OCI-LY3 (cell line): Measurements from ENCODE around the gene TAC3.

Source experiments
- CTCF ChIP-seq: fragments of 200-600, 300-600 bp; sonication (generic); IDR thresholded peaks from 2 replicates; pipeline ENCODE4 v1.5.1; 2014; ENCODE audit warnings: antibody characterized with exemption, low read length, low read depth
- EZH2phosphoT487 ChIP-seq: fragments of 200-600 bp; shearing (Covaris generic); IDR thresholded peaks from 2 replicates; pipeline ENCODE4 v1.6.1; 2018; ENCODE audit warnings: antibody characterized with exemption, mixed run types, low read depth

DNA sequence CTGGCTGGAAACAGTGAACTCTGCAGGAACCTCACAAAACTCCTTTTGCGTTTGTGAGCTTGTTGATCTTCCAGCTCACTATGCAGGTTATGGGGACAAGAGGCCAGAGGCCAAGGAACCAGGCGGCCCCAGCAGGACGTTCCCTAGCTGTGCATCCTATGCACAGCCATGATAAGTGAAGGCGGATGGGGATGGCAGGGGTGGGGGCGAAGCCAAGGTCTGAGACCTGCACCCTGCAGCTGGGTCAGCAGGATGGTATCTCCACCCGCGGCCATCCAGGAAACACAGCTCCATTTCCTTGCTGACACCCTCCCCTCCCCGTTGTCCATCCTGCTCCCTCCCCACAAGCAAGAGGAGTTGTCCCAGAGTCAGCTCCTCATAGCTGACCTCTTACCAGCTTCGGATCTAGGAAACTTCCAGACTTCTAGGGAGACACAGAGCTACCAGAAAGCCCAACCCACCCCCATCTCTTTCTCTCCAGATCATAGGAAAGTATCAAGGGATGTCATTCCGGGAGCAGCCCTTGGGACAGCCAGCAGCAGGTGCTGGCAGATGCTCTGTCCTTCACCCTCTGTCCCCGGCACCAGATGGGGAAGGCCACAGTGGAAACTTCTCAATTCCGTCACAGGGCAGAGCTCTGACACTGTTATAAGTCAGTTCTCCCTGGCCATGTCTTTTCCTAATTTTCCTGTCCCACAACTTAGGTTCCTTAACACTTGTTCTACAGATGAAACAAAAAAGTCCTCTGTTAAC lies 19.4 kb downstream of the TAC3 start:
- TF ChIP-seq CTCF (no peak), EZH2phosphoT487 (no peak)
